Lower lobe of right lung (tissue), 2 donors: ENCODE measurements around the gene FTHL17. TPM values are rescaled to one million over a fixed set of nuclear protein-coding genes. Genes with fewer than 3 reads are reported as not detected.

Experiments used
- ATAC-seq, 2 donors: fragments of 200-7000 bp; cut with Tn5 transposase; one replicate each; pipeline ENCODE4 v1.9.1; 2020 to 2022; ENCODE audit warnings: mild to moderate bottlenecking in 2 of 2, moderate library complexity in 2 of 2
- DNase-seq: peaks from one replicate; pipeline ENCODE4 v3.0.0-alpha.2; 2020
- H3K27ac ChIP-seq: fragments of 200-600 bp; one replicate; pipeline ENCODE4 v1.8.0; 2022
- H3K27me3 ChIP-seq: fragments of 200-600 bp; one replicate; pipeline ENCODE4 v1.8.0; 2022; ENCODE audit warnings: low read depth
- H3K36me3 ChIP-seq: fragments of 200-600 bp; one replicate; pipeline ENCODE4 v1.8.0; 2022; ENCODE audit warnings: mild to moderate bottlenecking
- H3K4me1 ChIP-seq: fragments of 200-600 bp; one replicate; pipeline ENCODE4 v1.8.0; 2022
- H3K4me3 ChIP-seq: fragments of 200-600 bp; one replicate; pipeline ENCODE4 v1.8.0; 2022; ENCODE audit warnings: mild to moderate bottlenecking
- H3K9me3 ChIP-seq: fragments of 200-600 bp; one replicate; pipeline ENCODE4 v1.8.0; 2022
- intact Hi-C: fragments of 100-400 bp; cut with DNase I; formaldehyde crosslinking; loops from one replicate; pipeline ENCODE4 v1.11.0; 2022
- long read RNA-seq: library from polyadenylated mRNA; unstranded; transcript quantifications from one replicate; pipeline ENCODE4 v2.0.0, GENCODE V29; 2021
- total RNA-seq: library from RNA; stranded (reverse); fragmentation: NEBNext Ultra II Directional; extraction: Animal tissue kit (Norgen Biotek cat#: 25700); gene quantifications from one replicate; pipeline ENCODE4 v1.2.1, GENCODE V29; 2021
- TF ChIP-seq, protein P1 (sequence below): fragments of 200-600 bp; IDR thresholded peaks from one replicate; pipeline ENCODE4 v1.8.0; 2022; ENCODE audit warnings: antibody characterized with exemption, mild to moderate bottlenecking
- donor health status: DM: no; HTN: yes; CAD: no; lungs with severe emphysema.

FTHL17 gene
- total RNA-seq, result not detected
- long read RNA-seq, result 0 reads

DNA sequence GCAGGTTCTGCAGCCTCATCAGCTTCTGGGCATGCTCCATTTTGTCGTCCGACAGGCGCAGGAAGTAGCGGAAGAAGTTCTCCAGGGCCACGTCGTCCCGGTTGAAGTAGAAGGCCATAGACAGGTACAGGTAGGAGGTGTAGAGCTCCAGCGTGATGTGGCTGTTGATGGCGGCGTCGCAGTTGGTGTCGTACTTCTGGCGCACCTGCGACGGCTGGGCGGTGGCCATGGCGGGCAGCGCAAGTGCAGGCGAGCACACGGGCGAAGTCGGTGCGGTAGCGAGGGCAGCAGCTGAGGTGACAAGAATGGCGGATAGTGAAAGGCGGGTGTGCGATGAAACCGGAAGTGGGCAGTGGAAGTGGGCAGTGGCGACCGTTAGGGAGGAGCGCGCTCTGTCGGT, at the start of gene FTHL17:
Gene FTHL17, minus strand, starts transcription at position 317 of the 400 bp plus-strand sequence. Its CDS starts 88 bp downstream, at position 229.
- Histone ChIP-seq H3K36me3 (no peaks in the 10 kb centered on the region), H3K4me1 (no peaks in the 10 kb centered on the region), H3K9me3 (no peaks in the 10 kb centered on the region), H3K4me3 (no peak within 1 kb of the TSS), H3K27me3 (no peaks in the 10 kb centered on the region), H3K27ac (no peak within 1 kb of the TSS)
- TF ChIP-seq, protein P1, sequence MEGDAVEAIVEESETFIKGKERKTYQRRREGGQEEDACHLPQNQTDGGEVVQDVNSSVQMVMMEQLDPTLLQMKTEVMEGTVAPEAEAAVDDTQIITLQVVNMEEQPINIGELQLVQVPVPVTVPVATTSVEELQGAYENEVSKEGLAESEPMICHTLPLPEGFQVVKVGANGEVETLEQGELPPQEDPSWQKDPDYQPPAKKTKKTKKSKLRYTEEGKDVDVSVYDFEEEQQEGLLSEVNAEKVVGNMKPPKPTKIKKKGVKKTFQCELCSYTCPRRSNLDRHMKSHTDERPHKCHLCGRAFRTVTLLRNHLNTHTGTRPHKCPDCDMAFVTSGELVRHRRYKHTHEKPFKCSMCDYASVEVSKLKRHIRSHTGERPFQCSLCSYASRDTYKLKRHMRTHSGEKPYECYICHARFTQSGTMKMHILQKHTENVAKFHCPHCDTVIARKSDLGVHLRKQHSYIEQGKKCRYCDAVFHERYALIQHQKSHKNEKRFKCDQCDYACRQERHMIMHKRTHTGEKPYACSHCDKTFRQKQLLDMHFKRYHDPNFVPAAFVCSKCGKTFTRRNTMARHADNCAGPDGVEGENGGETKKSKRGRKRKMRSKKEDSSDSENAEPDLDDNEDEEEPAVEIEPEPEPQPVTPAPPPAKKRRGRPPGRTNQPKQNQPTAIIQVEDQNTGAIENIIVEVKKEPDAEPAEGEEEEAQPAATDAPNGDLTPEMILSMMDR, result no peak
- ATAC-seq (no peak), DNase-seq (no peak)
- intact Hi-C loops, result no loop called here

DNA sequence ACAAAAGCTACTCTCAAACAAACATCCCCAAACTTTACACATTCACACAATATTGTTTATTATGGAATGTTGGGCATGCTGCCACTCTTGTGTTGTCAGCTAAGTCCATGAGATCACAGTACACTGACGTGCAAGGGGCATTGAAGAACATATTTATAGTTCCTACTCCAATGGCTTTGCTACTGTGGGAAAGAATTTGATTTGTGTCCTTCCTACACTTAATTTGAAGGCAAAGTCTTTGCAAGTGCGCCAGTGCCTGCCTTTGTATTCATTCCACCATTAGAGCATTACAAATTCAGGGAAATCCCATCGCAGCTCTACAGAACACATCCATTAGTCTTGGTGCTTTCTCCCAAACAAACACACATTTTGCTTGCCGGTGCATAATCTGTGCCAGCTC, 45.4 kb upstream of the FTHL17 start:
- Histone ChIP-seq H3K9me3 (no peaks in the 10 kb centered on the region), H3K27ac (no peak overlapping the region), H3K4me1 (no peaks in the 10 kb centered on the region), H3K36me3 (no peaks in the 10 kb centered on the region), H3K4me3 (no peak overlapping the region), H3K27me3 (no peaks in the 10 kb centered on the region)
- TF ChIP-seq, protein P1, result no peak
- intact Hi-C loops, result no loop called here
- ATAC-seq (no peak), DNase-seq (no peak)

DNA sequence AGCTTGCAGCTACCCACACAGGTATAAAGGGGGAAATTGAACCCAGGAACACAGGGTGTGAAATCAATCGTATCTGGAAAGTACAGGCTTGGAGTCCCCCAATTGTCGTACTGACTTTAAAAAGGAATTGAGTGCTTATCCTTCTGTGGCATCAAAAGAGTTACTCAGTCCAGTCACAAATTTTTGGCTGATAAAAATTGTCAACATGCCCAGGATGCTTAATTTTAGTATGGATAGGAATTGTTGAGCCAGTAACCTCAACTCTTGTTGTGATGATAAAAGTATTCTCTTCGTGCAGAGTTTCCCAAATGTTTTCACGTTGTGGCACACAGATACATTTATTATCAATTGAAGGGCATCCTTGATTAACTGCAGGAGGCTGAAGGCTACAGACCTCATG, 43.6 kb upstream of the FTHL17 start:
- no peaks in the 10 kb centered on the region for H3K9me3 ChIP-seq
- TF ChIP-seq, protein P1, result no peak
- DNase-seq, result no peak
- H3K36me3 ChIP-seq, result no peaks in the 10 kb centered on the region
- no peaks in the 10 kb centered on the region for H3K4me1 ChIP-seq
- intact Hi-C loops, result no loop called here
- H3K27ac ChIP-seq, result no peak overlapping the region
- no peak for ATAC-seq
- H3K27me3 ChIP-seq, result no peaks in the 10 kb centered on the region
- H3K4me3 ChIP-seq, result no peak overlapping the region

DNA sequence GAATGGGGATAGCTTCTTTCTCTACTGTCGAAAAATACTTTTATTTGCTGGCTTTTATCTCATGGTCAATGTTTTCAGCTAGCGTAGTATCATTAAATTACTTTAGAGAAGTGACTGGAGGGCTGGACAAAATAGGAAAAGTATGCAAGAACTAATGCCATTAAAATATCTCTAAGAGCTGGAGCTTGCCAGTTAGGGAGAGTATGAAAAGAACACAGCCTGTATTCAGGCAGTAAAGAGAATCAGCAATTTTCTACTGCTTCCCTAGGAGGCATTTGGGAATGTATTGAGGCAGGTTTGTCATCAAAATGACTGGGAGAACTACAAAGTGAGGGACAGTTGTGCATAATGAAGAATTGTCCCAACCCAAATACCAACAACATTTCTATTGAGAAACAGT, 43.0 kb upstream of the FTHL17 start:
- intact Hi-C loops, result no loop called here
- no peak for DNase-seq
- Histone ChIP-seq H3K4me3 (no peak overlapping the region), H3K9me3 (no peaks in the 10 kb centered on the region), H3K27ac (no peak overlapping the region), H3K36me3 (no peaks in the 10 kb centered on the region), H3K4me1 (no peaks in the 10 kb centered on the region), H3K27me3 (no peaks in the 10 kb centered on the region)
- no peak for ATAC-seq
- TF ChIP-seq, protein P1, result no peak

DNA sequence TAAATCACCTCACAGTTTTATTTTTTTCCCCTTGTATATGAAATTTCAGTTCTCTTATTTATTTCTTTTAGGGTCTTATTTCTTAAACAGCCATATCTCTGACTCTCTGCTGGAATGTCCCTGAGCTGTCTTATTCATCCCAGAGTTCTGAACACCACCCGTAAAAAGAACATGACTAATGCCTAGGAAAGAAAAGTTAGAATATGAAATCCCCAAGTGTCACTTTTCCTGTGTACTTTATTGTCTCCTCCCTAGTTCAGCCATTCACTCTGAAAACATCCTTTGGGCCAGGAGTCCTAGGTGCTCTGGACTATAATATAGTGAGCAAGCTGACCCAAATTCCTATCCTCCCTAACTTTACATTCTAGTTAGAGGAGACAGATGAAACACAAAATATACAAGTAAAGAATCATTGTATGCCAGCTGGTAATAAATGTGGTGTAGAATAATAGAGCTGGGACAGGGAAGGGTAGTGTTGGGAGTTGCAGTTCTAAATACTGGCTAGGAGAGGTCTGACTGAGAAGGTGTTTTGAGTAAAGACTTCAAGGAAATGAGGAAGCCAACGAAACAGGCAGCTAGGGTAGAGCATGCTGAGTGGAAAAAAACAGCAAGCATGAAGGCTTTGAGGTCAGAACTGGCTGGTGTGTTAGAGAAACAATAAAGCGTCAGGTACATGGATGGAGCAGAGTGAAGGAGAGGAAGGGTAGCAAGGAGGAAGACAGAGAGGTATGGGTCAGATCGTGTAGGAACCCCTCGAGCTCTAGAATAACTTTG, 40.6 kb upstream of the FTHL17 start:
- H3K9me3 ChIP-seq, result no peaks in the 10 kb centered on the region
- intact Hi-C loops, result no loop called here
- TF ChIP-seq, protein P1, result no peak
- no peak overlapping the region for H3K4me3 ChIP-seq
- H3K27ac ChIP-seq, result no peak overlapping the region
- no peaks in the 10 kb centered on the region for H3K4me1 ChIP-seq
- H3K36me3 ChIP-seq, result no peaks in the 10 kb centered on the region
- H3K27me3 ChIP-seq, result no peaks in the 10 kb centered on the region
- ATAC-seq (no peak), DNase-seq (no peak)
